Measurements from ENCODE around the gene PRR35.
A peak's percentile ranks its signal among the peaks of the same experiment; 100 is the strongest.
"Not testable (repeated sequence)": the region's sequence is repeated elsewhere in the genome, so short reads cannot be mapped to it uniquely, and the experiment has no call there.

Gene PRR35

GRCh38 chr16:597655-598054 lies 37.5 kb downstream of the PRR35 start:
- not testable (repeated sequence) for DNase-seq

- DNase-seq: no peak
These were observed 38.9 kb downstream of the PRR35 start for GRCh38 chr16:598823-599739.

DNA sequence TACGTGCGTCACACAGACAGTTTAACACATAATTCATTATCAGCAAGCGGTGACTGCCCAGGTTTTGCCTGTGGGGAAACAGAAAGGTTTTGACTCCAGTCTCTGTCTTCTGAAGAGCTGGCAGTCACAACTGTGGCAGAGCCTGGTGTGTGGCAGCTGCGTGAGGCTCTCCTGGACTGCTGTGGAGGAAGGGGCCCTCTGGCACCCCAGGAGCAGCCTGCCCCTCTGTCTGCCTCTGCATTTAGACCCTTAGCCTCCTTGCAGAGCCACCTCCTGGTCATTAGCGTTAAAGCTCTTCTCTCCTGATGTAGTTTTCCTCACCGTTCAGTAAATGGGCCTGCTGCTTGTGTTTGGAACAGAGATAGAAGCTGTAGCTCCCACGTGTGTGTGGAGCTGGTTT lies 40.6 kb downstream of the PRR35 start:
- DNase-seq: no peak

- no peak for DNase-seq
These were observed 43.7 kb downstream of the PRR35 start for GRCh38 chr16:603933-604332.

DNA sequence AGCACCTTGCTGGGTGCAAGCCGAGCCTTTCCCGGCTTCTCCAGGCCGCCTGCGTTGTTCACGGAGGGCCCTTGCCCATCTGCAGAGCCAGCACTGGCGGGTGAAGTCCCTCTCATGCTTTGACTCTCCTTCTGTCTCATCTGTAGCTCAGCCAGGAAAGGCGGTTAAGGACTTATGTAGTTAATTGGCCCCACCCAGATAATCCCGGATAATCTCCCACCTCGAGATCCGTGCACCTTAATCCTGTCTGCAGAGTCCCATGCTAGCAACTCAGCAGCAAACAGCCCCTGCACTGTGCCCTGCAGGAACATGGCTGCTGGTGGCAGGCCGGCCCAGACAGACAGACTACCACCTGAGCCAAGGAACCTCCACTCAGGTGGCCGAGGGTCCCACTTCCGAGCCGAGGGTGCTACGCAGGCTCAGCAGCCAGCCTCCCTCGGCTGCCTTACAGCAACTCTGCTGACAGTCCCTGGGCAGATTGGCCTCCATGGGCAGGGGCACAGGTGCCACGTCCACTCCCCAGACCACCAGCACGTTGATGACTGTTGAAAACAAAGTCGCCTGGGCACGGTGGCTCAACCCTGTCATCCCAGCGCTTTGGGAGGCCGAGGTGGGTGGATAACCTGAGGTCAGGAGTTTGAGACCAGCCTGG lies 46.6 kb downstream of the PRR35 start:
- DNase-seq: no peak

GRCh38 chr16:608019-608418 lies 47.8 kb downstream of the PRR35 start:
- DNase-seq: no peak

DNA sequence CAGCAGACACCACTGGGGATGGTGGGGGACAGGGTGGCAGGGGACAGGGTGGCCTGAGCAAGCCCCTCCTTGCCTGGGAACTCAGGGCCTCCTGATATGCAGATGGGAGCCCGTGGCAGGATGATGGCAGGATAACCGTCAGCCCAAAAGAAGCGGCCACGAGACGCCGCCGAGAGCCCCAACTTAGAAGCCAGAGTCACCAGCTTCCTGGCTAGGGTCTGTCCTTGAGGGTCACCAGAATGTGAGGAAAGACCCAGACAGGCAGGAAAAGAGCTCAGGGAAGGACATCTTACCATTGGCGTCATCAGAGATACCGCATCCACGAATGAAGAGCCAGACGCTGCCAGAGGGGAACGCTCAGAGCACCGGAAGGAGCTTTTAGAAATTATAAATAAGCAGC lies 49.1 kb downstream of the PRR35 start:
- no peak for DNase-seq

DNA sequence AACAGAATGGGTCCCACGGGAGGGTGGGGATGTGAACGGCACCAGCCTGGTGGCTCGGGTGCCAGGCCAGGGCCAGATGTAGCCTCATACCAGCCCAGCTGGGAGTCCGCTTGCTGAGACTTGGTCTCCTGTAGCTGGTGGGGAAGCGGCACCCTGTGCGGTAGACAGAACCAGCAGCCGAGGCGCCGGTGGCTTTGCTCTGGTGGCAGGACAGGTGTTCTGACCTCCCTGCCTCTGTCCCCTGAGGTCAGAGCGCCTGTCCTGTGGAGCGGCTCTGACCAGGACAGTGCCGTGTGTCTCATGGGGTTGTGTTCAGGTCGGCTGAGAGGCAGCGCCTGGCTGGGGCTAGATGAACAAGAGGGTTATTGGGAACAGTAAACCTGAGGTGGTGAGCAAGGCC lies 49.8 kb downstream of the PRR35 start:
- DNase-seq: no peak

GRCh38 chr16:610513-611381 lies 50.6 kb downstream of the PRR35 start:
- DNase-seq: peak; percentile 55

DNA sequence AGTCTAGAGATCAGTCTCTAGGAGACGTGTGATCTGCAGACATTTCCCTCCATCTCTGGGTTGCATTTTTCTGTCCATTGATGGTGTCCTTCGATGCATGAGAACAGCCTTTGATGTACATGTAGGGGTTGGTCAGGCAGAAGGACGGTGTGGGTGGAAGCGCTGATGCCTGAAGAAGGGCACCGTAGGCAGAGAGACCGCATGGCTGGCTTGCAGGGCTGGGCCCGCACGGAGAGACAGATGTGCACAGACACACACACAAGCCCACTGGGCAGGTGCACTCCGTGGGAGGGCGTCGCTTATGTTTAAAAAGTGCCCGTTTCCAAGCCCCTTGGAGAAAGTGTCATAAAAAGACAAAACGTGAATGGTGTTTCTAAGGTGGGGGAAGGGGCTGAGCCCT lies 54.9 kb downstream of the PRR35 start:
- no peak for DNase-seq

Data from CD4-positive, alpha-beta T cell treated with Interleukin-15 for 1 hour (primary cell).